Transverse colon (tissue), 3 donors: ENCODE data around the gene AHNAK.

ENCODE experiments used
- POLR2A ChIP-seq: fragments of 450-650 bp; IDR thresholded peaks from one replicate; pipeline ENCODE4 v1.6.1; 2016; ENCODE audit warnings: antibody characterized with exemption, mild to moderate bottlenecking, moderate library complexity
- TF ChIP-seq, protein P1 (sequence below), 5 experiments: fragments of 200-600 bp in 3 of 5; fragments of 450-650 bp in 2 of 5; sonication (generic) in 3 of 5; IDR thresholded peaks; 1 replicate in 2 of 5; 2 replicates in 3 of 5; pipeline ENCODE4 v1.5.1; 2016 to 2017; ENCODE audit warnings: antibody characterized with exemption in 5 of 5, inconsistent platforms in 3 of 5, mild to moderate bottlenecking in 2 of 5, moderate library complexity in 1 of 5

DNA sequence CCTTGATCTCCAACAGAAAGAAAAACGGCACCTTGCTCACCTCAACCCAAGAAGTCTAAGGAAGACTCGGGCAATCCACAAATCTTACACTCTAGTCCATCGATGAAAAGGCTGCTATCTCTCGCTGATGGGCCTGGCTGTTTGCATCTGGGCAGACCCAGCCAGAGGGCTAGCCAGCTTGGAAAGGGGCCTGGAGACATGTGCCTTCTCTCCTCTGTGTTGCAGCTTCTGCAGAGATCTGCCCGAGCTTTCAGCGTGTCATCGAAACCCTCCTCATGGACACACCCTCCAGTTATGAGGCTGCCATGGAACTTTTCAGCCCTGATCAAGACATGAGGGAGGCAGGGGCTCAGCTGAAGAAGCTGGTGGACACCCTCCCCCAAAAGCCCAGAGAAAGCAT lies 124.6 kb downstream of the AHNAK start:
- no peak for TF ChIP-seq POLR2A
- TF ChIP-seq, protein P1, sequence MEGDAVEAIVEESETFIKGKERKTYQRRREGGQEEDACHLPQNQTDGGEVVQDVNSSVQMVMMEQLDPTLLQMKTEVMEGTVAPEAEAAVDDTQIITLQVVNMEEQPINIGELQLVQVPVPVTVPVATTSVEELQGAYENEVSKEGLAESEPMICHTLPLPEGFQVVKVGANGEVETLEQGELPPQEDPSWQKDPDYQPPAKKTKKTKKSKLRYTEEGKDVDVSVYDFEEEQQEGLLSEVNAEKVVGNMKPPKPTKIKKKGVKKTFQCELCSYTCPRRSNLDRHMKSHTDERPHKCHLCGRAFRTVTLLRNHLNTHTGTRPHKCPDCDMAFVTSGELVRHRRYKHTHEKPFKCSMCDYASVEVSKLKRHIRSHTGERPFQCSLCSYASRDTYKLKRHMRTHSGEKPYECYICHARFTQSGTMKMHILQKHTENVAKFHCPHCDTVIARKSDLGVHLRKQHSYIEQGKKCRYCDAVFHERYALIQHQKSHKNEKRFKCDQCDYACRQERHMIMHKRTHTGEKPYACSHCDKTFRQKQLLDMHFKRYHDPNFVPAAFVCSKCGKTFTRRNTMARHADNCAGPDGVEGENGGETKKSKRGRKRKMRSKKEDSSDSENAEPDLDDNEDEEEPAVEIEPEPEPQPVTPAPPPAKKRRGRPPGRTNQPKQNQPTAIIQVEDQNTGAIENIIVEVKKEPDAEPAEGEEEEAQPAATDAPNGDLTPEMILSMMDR (IDR thresholded peaks at IDR 0.05): no peak
